ENCODE results near the gene PFDN2.

The PFDN2 gene

GRCh38 chr1:161054805-161055204 lies 63.0 kb downstream of the PFDN2 start:
- Histone ChIP-seq H3K27ac (no peak overlapping the region), H3K4me3 (no peak overlapping the region)
- no peak for TF ChIP-seq CTCF (IDR thresholded peaks at IDR 0.05)
- no peak for DNase-seq (ENCODE audit: low spot score)

DNA sequence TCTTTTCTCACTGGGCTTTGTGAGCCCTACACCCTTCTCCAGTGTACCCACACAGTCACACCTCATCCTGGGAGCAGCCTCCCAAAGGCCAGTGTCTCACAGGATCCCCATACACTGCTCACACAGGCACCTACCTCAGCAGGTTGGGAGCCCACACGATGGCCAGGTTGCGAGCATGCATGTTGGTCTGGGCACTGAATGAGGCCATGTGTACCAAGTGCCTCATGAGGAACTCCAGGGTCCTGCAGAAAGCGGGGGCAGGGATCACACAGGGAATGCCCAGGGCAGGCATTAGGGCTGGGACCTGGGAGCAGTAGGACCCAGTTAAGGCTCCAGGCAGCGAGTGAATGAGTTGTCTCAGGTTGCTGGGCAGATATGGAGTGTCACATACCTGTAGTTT lies 63.6 kb downstream of the PFDN2 start:
- TF ChIP-seq CTCF (IDR thresholded peaks at IDR 0.05), result no peak
- no peak overlapping the region for H3K4me3 ChIP-seq
- no peak overlapping the region for H3K27ac ChIP-seq
- DNase-seq (ENCODE audit: low spot score), result no peak

DNA sequence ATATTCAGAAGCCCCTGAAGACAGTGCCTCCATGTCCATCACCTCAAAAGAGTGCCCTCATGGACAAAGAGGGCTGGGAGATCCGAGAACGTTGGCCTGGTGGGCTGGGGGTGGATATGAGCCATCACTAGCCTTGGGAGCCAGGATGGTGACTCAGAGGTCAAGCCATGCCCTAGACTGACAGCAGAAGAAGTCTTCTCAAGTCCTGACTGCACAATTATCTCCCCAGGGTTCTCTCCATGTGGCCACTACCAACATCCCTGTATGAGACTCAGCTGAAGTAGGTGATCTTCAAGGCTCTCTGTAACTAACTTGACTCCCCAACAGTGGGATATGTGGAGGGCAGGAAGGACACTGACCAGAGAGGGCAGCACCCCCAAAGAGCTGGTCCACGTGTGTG lies 64.9 kb downstream of the PFDN2 start:
- no peak overlapping the region for H3K4me3 ChIP-seq
- no peak for TF ChIP-seq CTCF (IDR thresholded peaks at IDR 0.05)
- no peak overlapping the region for H3K27ac ChIP-seq
- no peak for DNase-seq (ENCODE audit: low spot score)

DNA sequence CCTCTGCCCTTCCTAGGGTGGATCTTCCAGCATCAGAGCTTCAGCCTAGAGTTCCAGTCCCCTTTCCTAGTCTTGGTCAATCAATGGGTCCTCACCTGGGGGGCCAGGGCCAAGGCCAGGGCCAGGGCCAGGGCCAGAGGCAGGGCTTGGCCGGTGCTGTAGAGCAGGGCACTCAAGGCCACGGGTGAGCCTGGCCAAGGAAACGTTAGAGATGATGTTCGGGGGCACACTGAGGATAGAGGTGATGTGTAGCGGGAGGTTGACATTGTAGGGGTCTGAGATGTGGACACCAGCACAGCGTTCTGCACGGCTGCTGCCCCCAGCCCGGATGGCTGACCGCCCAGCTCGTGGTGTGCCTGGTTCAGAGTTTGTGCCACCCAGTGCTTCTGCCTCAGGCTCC lies 66.6 kb downstream of the PFDN2 start:
- TF ChIP-seq CTCF (IDR thresholded peaks at IDR 0.05), result no peak
- Histone ChIP-seq H3K4me3 (no peak overlapping the region), H3K27ac (no peak overlapping the region)
- DNase-seq (ENCODE audit: low spot score), result no peak
